Panc1 (cell line): ENCODE data around the gene RNF34. TPM values are rescaled to one million over a fixed set of nuclear protein-coding genes. Genes with fewer than 3 reads are reported as not detected.

Experiments
- ATAC-seq: fragments of 200-7000 bp; cut with Tn5 transposase; 2 replicates; pipeline ENCODE4 v1.9.1; 2020; ENCODE audit warnings: mild to moderate bottlenecking, moderate library complexity
- BruUV-seq: library from RNA; stranded (reverse); fragments of 400-500 nt; replicated peaks from 2 replicates; lab custom pipeline; 2021; lab: Mats Ljungman, UMichigan
- CTCF ChIA-PET: fragments of 300-600 bp; sonication (Branson Sonifier 250); formaldehyde crosslinking; loops from one replicate; lab custom pipeline; 2022; ENCODE audit warnings: antibody characterized with exemption; lab: Charles Lee
- POLR2A ChIA-PET: fragments of 300-600 bp; sonication (Branson Sonifier 250); formaldehyde crosslinking; loops from one replicate; lab custom pipeline; 2022; ENCODE audit warnings: antibody characterized with exemption; lab: Charles Lee
- DNase-seq: peaks from one replicate; pipeline ENCODE4 v3.0.0-alpha.2; 2010; ENCODE audit warnings: low read depth, low spot score
- H3K27ac ChIP-seq: 2 replicates; pipeline ENCODE4 v1.5.1; 2011; ENCODE audit warnings: mild to moderate bottlenecking, low read length, inconsistent platforms
- H3K27me3 ChIP-seq: fragments of 200-500 bp; sonication (Bioruptor generic); 2 replicates; pipeline ENCODE4 v1.6.0; 2014; ENCODE audit warnings: low read length, inconsistent platforms; ENCODE audit not compliant: control insufficient read depth, insufficient read depth
- H3K36me3 ChIP-seq: fragments of 200-500 bp; sonication (Bioruptor generic); 2 replicates; pipeline ENCODE4 v1.5.1; 2014; ENCODE audit warnings: inconsistent platforms, mild to moderate bottlenecking, low read length, moderate library complexity; ENCODE audit not compliant: control insufficient read depth, insufficient read depth
- H3K4me1 ChIP-seq: 2 replicates; pipeline ENCODE4 v1.5.1; 2011; ENCODE audit warnings: inconsistent platforms, mild to moderate bottlenecking, low read length, moderate library complexity; ENCODE audit not compliant: control insufficient read depth, insufficient read depth
- H3K4me3 ChIP-seq, 2 experiments: 2 replicates each; pipeline ENCODE4 v1.5.1; 2011 to 2012; ENCODE audit warnings: low read depth in 2 of 2, low read length in 2 of 2, mild to moderate bottlenecking in 2 of 2, inconsistent platforms in 1 of 2, moderate library complexity in 1 of 2
- H3K9me3 ChIP-seq: fragments of 200-500 bp; sonication (Bioruptor generic); 2 replicates; pipeline ENCODE4 v1.5.1; 2014; ENCODE audit warnings: low read depth, mild to moderate bottlenecking, inconsistent platforms, low read length, moderate library complexity; ENCODE audit not compliant: control insufficient read depth, insufficient read depth
- POLR2AphosphoS5 ChIP-seq: IDR thresholded peaks from 2 replicates; pipeline ENCODE4 v1.6.1; 2012; ENCODE audit warnings: mild to moderate bottlenecking, low read depth, low read length, moderate library complexity
- SIN3A ChIP-seq: IDR thresholded peaks from 2 replicates; pipeline ENCODE4 v1.6.1; 2012; ENCODE audit warnings: low read depth, mild to moderate bottlenecking, low read length, moderate library complexity, borderline replicate concordance; ENCODE audit not compliant: insufficient read depth
- TCF7L2 ChIP-seq: IDR thresholded peaks from 2 replicates; pipeline ENCODE4 v1.6.1; 2011; ENCODE audit warnings: mild to moderate bottlenecking, low read depth, low read length, inconsistent platforms
- in situ Hi-C: cut with HindIII; loops from 2 replicates; pipeline ENCODE4 v1.10.0; 2016; ENCODE audit warnings: low sequenced_read_pairs, low pct_unique_long_range_greater_than_20kb
- intact Hi-C: fragments of 100-400 bp; cut with micrococcal nuclease; formaldehyde crosslinking; loops from one replicate; pipeline ENCODE4 v1.10.0; 2022; ENCODE audit not compliant: unreplicated experiment
- total RNA-seq: library from RNA; stranded (reverse); gene quantifications from one replicate; pipeline ENCODE4 v1.2.1, GENCODE V29; 2021; ENCODE audit not compliant: unreplicated experiment
- TF ChIP-seq, protein P1 (sequence below), 2 experiments: IDR thresholded peaks; 2 replicates each; pipeline ENCODE4 v1.6.1; 2011 to 2012; ENCODE audit warnings: low read depth in 2 of 2, control low read depth in 1 of 2, low read length in 1 of 2, mild to moderate bottlenecking in 1 of 2, moderate library complexity in 1 of 2; ENCODE audit not compliant: insufficient read depth in 1 of 2
- TF ChIP-seq, protein P2 (sequence below): fragments of 450-650 bp; IDR thresholded peaks from 2 replicates; pipeline ENCODE4 v1.5.1; 2017; ENCODE audit warnings: mild to moderate bottlenecking

RNF34 gene
- total RNA-seq, 1 experiment from 2014 or later: 52.4 TPM

DNA sequence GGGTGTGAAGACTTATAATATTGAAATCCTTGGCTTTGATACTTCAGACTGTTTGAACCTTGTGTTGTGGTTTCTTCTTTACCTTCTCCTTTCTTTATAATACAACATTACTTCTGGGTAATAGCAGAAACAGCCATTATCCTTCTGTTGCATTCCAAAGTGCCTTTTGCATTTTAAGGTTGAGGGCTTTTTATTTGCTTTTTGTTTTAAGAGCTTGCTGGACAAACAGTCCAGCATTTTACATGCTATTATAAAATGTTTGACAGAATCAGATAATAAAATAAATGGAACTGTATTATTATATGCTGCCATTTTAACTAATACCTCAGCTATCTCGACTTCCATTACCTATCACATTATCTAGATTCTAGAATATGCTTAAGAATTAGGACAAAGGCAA, 14.0 kb downstream of the RNF34 start:
- DNase-seq: no peak
- no peaks in the 10 kb centered on the region for H3K9me3 ChIP-seq
- ChIA-PET CTCF (no interaction called here), POLR2A (interaction anchor here (0.7 kb wide), 2 partner anchors 35 to 190 kb away, joined by 5 to 7 read pairs; no protein-coding TSS in a partner anchor)
- no peak for ATAC-seq
- no peaks in the 10 kb centered on the region for H3K27me3 ChIP-seq
- no peak overlapping the region for H3K27ac ChIP-seq
- H3K4me1 ChIP-seq: no peaks in the 10 kb centered on the region
- TF ChIP-seq SIN3A (no peak), TCF7L2 (no peak), POLR2AphosphoS5 (no peak)
- TF ChIP-seq, protein P1, sequence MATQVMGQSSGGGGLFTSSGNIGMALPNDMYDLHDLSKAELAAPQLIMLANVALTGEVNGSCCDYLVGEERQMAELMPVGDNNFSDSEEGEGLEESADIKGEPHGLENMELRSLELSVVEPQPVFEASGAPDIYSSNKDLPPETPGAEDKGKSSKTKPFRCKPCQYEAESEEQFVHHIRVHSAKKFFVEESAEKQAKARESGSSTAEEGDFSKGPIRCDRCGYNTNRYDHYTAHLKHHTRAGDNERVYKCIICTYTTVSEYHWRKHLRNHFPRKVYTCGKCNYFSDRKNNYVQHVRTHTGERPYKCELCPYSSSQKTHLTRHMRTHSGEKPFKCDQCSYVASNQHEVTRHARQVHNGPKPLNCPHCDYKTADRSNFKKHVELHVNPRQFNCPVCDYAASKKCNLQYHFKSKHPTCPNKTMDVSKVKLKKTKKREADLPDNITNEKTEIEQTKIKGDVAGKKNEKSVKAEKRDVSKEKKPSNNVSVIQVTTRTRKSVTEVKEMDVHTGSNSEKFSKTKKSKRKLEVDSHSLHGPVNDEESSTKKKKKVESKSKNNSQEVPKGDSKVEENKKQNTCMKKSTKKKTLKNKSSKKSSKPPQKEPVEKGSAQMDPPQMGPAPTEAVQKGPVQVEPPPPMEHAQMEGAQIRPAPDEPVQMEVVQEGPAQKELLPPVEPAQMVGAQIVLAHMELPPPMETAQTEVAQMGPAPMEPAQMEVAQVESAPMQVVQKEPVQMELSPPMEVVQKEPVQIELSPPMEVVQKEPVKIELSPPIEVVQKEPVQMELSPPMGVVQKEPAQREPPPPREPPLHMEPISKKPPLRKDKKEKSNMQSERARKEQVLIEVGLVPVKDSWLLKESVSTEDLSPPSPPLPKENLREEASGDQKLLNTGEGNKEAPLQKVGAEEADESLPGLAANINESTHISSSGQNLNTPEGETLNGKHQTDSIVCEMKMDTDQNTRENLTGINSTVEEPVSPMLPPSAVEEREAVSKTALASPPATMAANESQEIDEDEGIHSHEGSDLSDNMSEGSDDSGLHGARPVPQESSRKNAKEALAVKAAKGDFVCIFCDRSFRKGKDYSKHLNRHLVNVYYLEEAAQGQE (IDR thresholded peaks at IDR 0.05; ENCODE audit: insufficient read depth in 1 of 2, low read depth in 2 of 2, low read length in 1 of 2): no peak
- TF ChIP-seq, protein P2, sequence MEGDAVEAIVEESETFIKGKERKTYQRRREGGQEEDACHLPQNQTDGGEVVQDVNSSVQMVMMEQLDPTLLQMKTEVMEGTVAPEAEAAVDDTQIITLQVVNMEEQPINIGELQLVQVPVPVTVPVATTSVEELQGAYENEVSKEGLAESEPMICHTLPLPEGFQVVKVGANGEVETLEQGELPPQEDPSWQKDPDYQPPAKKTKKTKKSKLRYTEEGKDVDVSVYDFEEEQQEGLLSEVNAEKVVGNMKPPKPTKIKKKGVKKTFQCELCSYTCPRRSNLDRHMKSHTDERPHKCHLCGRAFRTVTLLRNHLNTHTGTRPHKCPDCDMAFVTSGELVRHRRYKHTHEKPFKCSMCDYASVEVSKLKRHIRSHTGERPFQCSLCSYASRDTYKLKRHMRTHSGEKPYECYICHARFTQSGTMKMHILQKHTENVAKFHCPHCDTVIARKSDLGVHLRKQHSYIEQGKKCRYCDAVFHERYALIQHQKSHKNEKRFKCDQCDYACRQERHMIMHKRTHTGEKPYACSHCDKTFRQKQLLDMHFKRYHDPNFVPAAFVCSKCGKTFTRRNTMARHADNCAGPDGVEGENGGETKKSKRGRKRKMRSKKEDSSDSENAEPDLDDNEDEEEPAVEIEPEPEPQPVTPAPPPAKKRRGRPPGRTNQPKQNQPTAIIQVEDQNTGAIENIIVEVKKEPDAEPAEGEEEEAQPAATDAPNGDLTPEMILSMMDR: no peak
- BruUV-seq: no TSS peak
- intact Hi-C loops: no loop called here
- in situ Hi-C loops: no loop called here
- H3K4me3 ChIP-seq: no peak overlapping the region
- peaks cover 14% of the 10 kb centered on the region; the same call in 1 of the 2 replicates for H3K36me3 ChIP-seq

GRCh38 chr12:121417847-121418246, 17.9 kb downstream of the RNF34 start:
- ATAC-seq (no peak), DNase-seq (no peak)
- in situ Hi-C loops (no loop called here), intact Hi-C loops (no loop called here)
- H3K36me3 ChIP-seq: peaks cover 19% of the 10 kb centered on the region; the same call in 1 of the 2 replicates
- TF ChIP-seq, protein P1 (IDR thresholded peaks at IDR 0.05; ENCODE audit: insufficient read depth in 1 of 2, low read depth in 2 of 2, low read length in 1 of 2): no peak
- no peak for TF ChIP-seq SIN3A
- TF ChIP-seq, protein P2: no peak
- TF ChIP-seq TCF7L2: no peak
- no peak for TF ChIP-seq POLR2AphosphoS5
- BruUV-seq: no TSS peak
- H3K9me3 ChIP-seq: no peaks in the 10 kb centered on the region
- CTCF ChIA-PET: interaction anchor here (0.8 kb wide), 1 partner anchor 70 kb away, joined by 3 read pairs; no protein-coding TSS in a partner anchor
- POLR2A ChIA-PET: interaction anchor here (0.6 kb wide), 1 partner anchor 65 kb away, joined by 3 read pairs; no protein-coding TSS in a partner anchor
- H3K4me3 ChIP-seq: no peak overlapping the region
- no peak overlapping the region for H3K27ac ChIP-seq
- H3K4me1 ChIP-seq: no peaks in the 10 kb centered on the region
- H3K27me3 ChIP-seq: no peaks in the 10 kb centered on the region
